ENCODE results near the gene SH3RF3.

The SH3RF3 gene

GRCh38 chr2:109232909-109233308, 103.9 kb downstream of the SH3RF3 start:
- Histone ChIP-seq H3K27me3 (ENCODE audit: insufficient read depth, poor library complexity, severe bottlenecking) (no peaks in the 10 kb centered on the region), H3K4me3 (ENCODE audit: severe bottlenecking) (no peak overlapping the region), H3K4me1 (ENCODE audit: insufficient read depth, poor library complexity, severe bottlenecking) (peaks cover 16% of the 10 kb centered on the region), H3K36me3 (ENCODE audit: low read depth) (no peaks in the 10 kb centered on the region), H3K27ac (ENCODE audit: poor library complexity, severe bottlenecking) (no peak overlapping the region), H3K9me3 (ENCODE audit: severe bottlenecking) (no peaks in the 10 kb centered on the region)
- no peak for ATAC-seq (ENCODE audit: low read depth)
- no peak for DNase-seq (ENCODE audit: low spot score)
- TF ChIP-seq CTCF (IDR thresholded peaks at IDR 0.05; ENCODE audit: poor library complexity, severe bottlenecking) = no peak

- Histone ChIP-seq H3K36me3 (ENCODE audit: low read depth) (no peaks in the 10 kb centered on the region), H3K27ac (ENCODE audit: poor library complexity, severe bottlenecking) (no peak overlapping the region), H3K4me3 (ENCODE audit: severe bottlenecking) (no peak overlapping the region), H3K4me1 (ENCODE audit: insufficient read depth, poor library complexity, severe bottlenecking) (peaks cover 23% of the 10 kb centered on the region), H3K27me3 (ENCODE audit: insufficient read depth, poor library complexity, severe bottlenecking) (no peaks in the 10 kb centered on the region), H3K9me3 (ENCODE audit: severe bottlenecking) (no peaks in the 10 kb centered on the region)
- ATAC-seq (ENCODE audit: low read depth) (no peak), DNase-seq (ENCODE audit: low spot score) (no peak)
- no peak for TF ChIP-seq CTCF (IDR thresholded peaks at IDR 0.05; ENCODE audit: poor library complexity, severe bottlenecking)
These were observed 104.6 kb downstream of the SH3RF3 start for GRCh38 chr2:109233643-109234042.

- no peak overlapping the region for H3K27ac ChIP-seq (ENCODE audit: poor library complexity, severe bottlenecking)
- no peaks in the 10 kb centered on the region for H3K27me3 ChIP-seq (ENCODE audit: insufficient read depth, poor library complexity, severe bottlenecking)
- DNase-seq (ENCODE audit: low spot score) = no peak
- no peak for ATAC-seq (ENCODE audit: low read depth)
- peaks cover 23% of the 10 kb centered on the region for H3K4me1 ChIP-seq (ENCODE audit: insufficient read depth, poor library complexity, severe bottlenecking)
- TF ChIP-seq CTCF (IDR thresholded peaks at IDR 0.05; ENCODE audit: poor library complexity, severe bottlenecking) = no peak
- H3K4me3 ChIP-seq (ENCODE audit: severe bottlenecking) = no peak overlapping the region
- no peaks in the 10 kb centered on the region for H3K9me3 ChIP-seq (ENCODE audit: severe bottlenecking)
- H3K36me3 ChIP-seq (ENCODE audit: low read depth) = no peaks in the 10 kb centered on the region
These were observed 105.3 kb downstream of the SH3RF3 start for GRCh38 chr2:109234355-109234754.

GRCh38 chr2:109236147-109236546, 107.1 kb downstream of the SH3RF3 start:
- DNase-seq (ENCODE audit: low spot score) (no peak), ATAC-seq (ENCODE audit: low read depth) (no peak)
- Histone ChIP-seq H3K27me3 (ENCODE audit: insufficient read depth, poor library complexity, severe bottlenecking) (no peaks in the 10 kb centered on the region), H3K9me3 (ENCODE audit: severe bottlenecking) (no peaks in the 10 kb centered on the region), H3K36me3 (ENCODE audit: low read depth) (no peaks in the 10 kb centered on the region), H3K4me3 (ENCODE audit: severe bottlenecking) (no peak overlapping the region), H3K4me1 (ENCODE audit: insufficient read depth, poor library complexity, severe bottlenecking) (peaks cover 34% of the 10 kb centered on the region), H3K27ac (ENCODE audit: poor library complexity, severe bottlenecking) (no peak overlapping the region)
- TF ChIP-seq CTCF (IDR thresholded peaks at IDR 0.05; ENCODE audit: poor library complexity, severe bottlenecking) = no peak

GRCh38 chr2:109237792-109238191, 108.8 kb downstream of the SH3RF3 start:
- no peak for DNase-seq (ENCODE audit: low spot score)
- Histone ChIP-seq H3K4me1 (ENCODE audit: insufficient read depth, poor library complexity, severe bottlenecking) (peaks cover 51% of the 10 kb centered on the region), H3K36me3 (ENCODE audit: low read depth) (no peaks in the 10 kb centered on the region), H3K27ac (ENCODE audit: poor library complexity, severe bottlenecking) (peak overlapping the region; percentile 85), H3K9me3 (ENCODE audit: severe bottlenecking) (no peaks in the 10 kb centered on the region), H3K4me3 (ENCODE audit: severe bottlenecking) (no peak overlapping the region), H3K27me3 (ENCODE audit: insufficient read depth, poor library complexity, severe bottlenecking) (no peaks in the 10 kb centered on the region)
- no peak for TF ChIP-seq CTCF (IDR thresholded peaks at IDR 0.05; ENCODE audit: poor library complexity, severe bottlenecking)
- no peak for ATAC-seq (ENCODE audit: low read depth)

All from RWPE2 (cell line).